T-helper 1 cell treated with Interleukin-12 subunit alpha and Interleukin-12 subunit beta and Interleukin-4 antibody, amounts not matched to agents 30 μg/mL and 1 μg/mL, for 36 hours (primary cell): Measurements from ENCODE around the gene BMP2K.
A peak's percentile ranks its signal among the peaks of the same experiment; 100 is the strongest.

Experiments
- H3K27ac Mint-ChIP-seq: one replicate; pipeline ENCODE4 v1.8.0; 2021; ENCODE audit warnings: mild to moderate bottlenecking, mixed read lengths
- H3K27me3 Mint-ChIP-seq: one replicate; pipeline ENCODE4 v1.8.0; 2021; ENCODE audit warnings: low read depth, mixed read lengths
- H3K36me3 Mint-ChIP-seq: one replicate; pipeline ENCODE4 v1.8.0; 2021; ENCODE audit warnings: low read depth, mixed read lengths
- H3K4me1 Mint-ChIP-seq: one replicate; pipeline ENCODE4 v1.8.0; 2021; ENCODE audit warnings: low read depth, mixed read lengths
- H3K4me3 Mint-ChIP-seq: one replicate; pipeline ENCODE4 v1.8.0; 2021; ENCODE audit warnings: mild to moderate bottlenecking, moderate library complexity, mixed read lengths
- H3K9me3 Mint-ChIP-seq: one replicate; pipeline ENCODE4 v1.8.0; 2021; ENCODE audit warnings: mixed read lengths

The BMP2K gene

DNA sequence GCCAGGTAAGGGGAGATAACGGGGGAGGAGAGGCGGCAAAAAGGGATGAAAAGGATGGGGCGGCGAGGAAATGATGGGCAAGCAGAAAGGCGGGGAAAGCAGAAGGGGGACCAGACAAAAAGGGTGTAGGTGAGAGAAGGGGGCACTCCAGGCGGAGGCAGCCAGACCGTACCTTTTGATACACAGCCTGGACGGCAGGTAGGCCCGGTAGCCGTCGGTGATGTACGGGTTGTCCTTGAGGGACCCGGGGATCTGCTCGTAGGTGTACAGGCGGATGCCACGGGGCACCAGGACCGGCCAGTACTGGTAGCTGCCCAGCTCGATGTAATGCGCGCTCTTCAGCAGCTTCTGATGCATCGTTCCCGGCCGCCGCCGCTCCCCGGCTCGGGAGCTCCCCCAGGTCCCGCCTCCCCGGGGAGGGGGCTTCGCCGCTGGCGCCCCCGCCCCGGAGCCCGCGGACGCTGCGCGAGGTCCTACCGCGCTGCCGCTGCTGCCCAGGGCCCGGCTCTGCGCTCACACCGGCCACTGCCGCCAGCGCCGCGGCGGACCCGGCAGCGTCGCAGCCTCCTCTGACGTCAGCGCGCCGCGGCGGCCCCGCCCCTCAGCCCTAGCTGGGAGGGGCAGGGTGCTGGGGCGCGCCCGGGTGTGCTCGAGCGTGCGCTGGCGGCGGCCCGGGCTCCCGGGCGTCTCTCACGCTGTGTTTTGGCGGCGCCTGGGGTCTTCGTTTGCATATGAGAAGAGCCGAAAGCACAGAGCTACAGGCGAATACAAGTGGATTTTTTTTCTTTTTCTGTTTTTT, 162.9 kb downstream of the BMP2K start, which contains the start of gene PAQR3:
Gene PAQR3, minus strand, starts transcription at position 571 of the 799 bp plus-strand sequence. Its CDS starts 214 bp downstream, at position 357.
- H3K36me3 Mint-ChIP-seq = peaks cover 10% of the 10 kb centered on the region
- peaks cover 27% of the 10 kb centered on the region for H3K27me3 Mint-ChIP-seq
- H3K4me3 Mint-ChIP-seq = peak within 1 kb of the TSS; percentile 100
- H3K27ac Mint-ChIP-seq = peak within 1 kb of the TSS; percentile 96
- no peaks in the 10 kb centered on the region for H3K9me3 Mint-ChIP-seq
- peaks cover 34% of the 10 kb centered on the region for H3K4me1 Mint-ChIP-seq

- Mint-ChIP-seq H3K27me3 (peaks cover 33% of the 10 kb centered on the region), H3K9me3 (no peaks in the 10 kb centered on the region), H3K27ac (peak overlapping the region; percentile 32), H3K36me3 (peaks cover 9% of the 10 kb centered on the region), H3K4me1 (peaks cover 34% of the 10 kb centered on the region), H3K4me3 (peak overlapping the region; percentile 75)
These were observed 163.5 kb downstream of the BMP2K start for GRCh38 chr4:78939667-78940008.

DNA sequence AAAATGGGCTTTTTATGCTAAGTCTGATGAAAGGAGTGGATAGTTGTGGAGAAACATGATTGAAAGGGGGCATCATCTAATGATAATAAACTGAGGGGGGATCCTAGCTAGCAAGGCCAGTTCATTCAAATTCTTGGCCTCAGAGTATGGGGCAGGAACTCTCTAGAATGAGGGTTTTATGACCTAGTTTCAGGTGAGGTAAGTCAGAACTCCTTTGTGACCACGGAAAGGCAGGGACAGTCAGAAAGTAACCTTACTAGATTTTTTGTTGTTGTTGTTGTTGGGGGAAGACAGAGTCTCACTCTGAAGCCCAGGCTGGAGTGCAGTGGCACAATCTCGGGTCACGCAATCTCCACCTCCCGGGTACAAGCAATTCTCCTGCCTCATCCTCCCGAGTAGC, 164.6 kb downstream of the BMP2K start:
- Mint-ChIP-seq H3K27me3 (peaks cover 44% of the 10 kb centered on the region), H3K4me3 (no peak overlapping the region), H3K9me3 (no peaks in the 10 kb centered on the region), H3K27ac (no peak overlapping the region), H3K36me3 (peaks cover 8% of the 10 kb centered on the region), H3K4me1 (peaks cover 32% of the 10 kb centered on the region)

- Mint-ChIP-seq H3K27me3 (peaks cover 67% of the 10 kb centered on the region), H3K36me3 (peaks cover 2% of the 10 kb centered on the region), H3K4me3 (no peak overlapping the region), H3K9me3 (no peaks in the 10 kb centered on the region), H3K4me1 (peaks cover 10% of the 10 kb centered on the region), H3K27ac (no peak overlapping the region)
These were observed 168.2 kb downstream of the BMP2K start for GRCh38 chr4:78944381-78944780.

DNA sequence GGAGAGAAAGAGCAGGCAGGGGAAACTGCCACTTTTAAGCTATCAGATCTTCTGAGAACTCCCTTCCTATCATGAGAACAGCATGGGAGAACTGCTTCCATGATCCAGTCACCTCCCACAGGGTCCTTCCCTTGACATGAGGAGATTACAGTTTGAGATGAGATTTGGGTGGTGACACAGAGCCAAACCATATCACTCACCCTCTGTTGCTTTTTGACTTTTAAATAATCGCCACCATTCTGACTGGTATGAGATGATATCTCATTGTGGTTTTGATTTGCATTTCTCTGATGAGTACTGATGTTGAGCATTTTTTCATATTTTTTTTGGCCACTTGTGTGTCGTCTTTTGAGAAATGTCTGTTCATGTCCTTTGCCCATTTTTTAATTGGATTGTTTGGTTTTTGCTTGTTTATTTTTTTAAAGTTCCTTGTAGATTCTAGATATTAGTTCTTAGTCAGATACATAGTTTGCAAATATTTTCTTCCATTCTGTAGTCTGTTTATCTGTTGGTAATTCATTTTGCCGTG, 169.6 kb downstream of the BMP2K start:
- no peak overlapping the region for H3K27ac Mint-ChIP-seq
- H3K27me3 Mint-ChIP-seq = peaks cover 67% of the 10 kb centered on the region
- no peak overlapping the region for H3K4me3 Mint-ChIP-seq
- H3K4me1 Mint-ChIP-seq = peaks cover 2% of the 10 kb centered on the region
- no peaks in the 10 kb centered on the region for H3K9me3 Mint-ChIP-seq
- H3K36me3 Mint-ChIP-seq = peaks cover 2% of the 10 kb centered on the region

- H3K27me3 Mint-ChIP-seq = peaks cover 50% of the 10 kb centered on the region
- no peaks in the 10 kb centered on the region for H3K9me3 Mint-ChIP-seq
These were observed 173.6 kb downstream of the BMP2K start for GRCh38 chr4:78949735-78950134.

DNA sequence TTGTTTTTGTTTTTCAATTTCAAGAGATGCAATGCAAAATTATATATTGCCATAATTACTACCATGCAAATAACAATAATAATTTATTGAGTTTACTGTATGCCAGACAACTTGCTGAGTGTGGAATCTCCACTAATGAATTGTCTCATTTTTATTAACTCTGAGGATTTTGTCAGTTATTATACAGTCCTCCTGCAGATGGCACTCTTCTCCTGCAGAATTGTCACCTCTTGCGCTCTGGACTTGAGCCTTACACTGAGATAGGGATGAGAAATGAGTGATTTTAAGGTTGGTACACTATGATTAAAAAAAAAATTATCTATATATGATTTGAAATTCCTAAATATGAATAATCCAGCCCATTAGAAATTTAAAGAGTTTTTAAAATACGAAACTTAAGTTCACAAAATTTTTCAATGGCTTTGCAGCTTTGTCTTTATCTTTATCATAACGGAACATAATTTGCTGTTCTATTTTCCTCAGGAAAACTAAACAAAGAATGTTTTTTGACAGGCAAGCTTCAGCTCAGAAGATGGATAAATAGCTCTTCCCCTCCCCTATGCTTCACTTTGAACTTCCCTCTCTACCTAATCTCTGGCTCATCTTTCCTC, 175.8 kb downstream of the BMP2K start:
- Mint-ChIP-seq H3K36me3 (no peaks in the 10 kb centered on the region), H3K4me3 (no peak overlapping the region), H3K27ac (no peak overlapping the region), H3K4me1 (no peaks in the 10 kb centered on the region), H3K9me3 (no peaks in the 10 kb centered on the region), H3K27me3 (peaks cover 32% of the 10 kb centered on the region)

More at GRCh38 chr4:78949735-78950134, 173.6 kb downstream of the BMP2K start:
- no peaks in the 10 kb centered on the region for H3K36me3 Mint-ChIP-seq
- no peak overlapping the region for H3K27ac Mint-ChIP-seq
- no peak overlapping the region for H3K4me3 Mint-ChIP-seq
- no peaks in the 10 kb centered on the region for H3K4me1 Mint-ChIP-seq

DNA sequence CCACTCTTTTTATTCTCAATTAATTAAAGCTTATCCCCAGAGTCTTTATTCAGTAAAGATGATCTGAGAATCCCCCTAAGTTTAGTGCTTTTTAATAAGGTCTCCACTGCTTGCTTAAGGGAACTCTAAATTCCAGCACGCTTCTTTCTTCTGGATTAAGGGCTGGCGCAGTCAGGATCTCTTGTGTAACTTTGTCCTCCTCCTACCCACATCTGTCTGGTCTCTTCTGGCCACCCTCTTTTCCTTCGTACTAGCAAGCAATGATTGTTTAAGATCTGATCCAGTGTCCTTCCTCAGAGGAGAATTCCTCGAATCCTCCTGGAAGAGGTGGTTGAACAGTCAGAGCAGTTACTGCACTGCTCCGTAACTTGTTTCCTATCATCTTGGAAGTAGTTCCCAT, 177.1 kb downstream of the BMP2K start:
- no peak overlapping the region for H3K27ac Mint-ChIP-seq
- no peaks in the 10 kb centered on the region for H3K36me3 Mint-ChIP-seq
- no peaks in the 10 kb centered on the region for H3K4me1 Mint-ChIP-seq
- H3K27me3 Mint-ChIP-seq = peaks cover 22% of the 10 kb centered on the region
- H3K9me3 Mint-ChIP-seq = no peaks in the 10 kb centered on the region
- no peak overlapping the region for H3K4me3 Mint-ChIP-seq

DNA sequence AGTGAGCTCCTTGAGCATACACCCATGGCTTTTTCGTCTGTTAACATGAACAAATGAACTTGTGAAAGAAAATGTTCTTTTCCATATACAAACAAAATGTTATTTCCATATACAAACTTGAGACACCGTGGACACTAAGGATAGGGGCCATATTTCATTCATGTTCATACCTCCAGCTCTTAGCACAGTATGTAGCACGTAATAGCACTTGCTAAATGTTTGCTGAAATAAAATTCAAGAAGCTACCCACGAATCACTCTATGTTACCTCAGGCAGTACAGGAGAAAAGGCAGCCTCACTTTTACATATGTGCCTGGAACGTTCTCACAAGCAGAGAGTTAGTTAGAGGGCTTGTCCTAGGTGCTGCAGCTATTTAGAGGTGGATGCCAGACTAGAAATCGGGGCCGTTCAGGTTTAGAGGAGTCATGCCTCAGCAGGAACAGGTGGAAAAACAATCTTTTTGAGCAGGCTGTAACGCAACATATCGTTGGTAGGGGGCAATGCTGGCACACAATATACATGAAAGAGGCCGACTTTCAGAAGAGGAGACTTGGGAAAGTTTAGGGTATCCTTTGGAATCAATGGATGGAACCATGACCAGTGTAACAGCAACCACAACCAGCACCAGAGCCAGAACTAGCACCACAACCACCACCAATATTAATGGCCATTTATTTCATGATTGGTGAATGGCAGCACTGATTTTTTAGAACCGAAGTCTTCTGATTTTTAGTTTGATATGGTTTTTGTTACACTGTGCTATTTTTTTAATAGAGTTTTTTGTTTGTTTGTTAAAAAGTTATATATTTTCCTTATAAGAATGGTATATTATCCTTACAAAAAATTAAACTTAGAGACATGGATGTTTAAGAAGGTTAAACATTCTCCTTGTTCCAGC, 177.9 kb downstream of the BMP2K start:
- no peak overlapping the region for H3K27ac Mint-ChIP-seq
- H3K4me1 Mint-ChIP-seq = no peaks in the 10 kb centered on the region
- no peaks in the 10 kb centered on the region for H3K9me3 Mint-ChIP-seq
- H3K36me3 Mint-ChIP-seq = no peaks in the 10 kb centered on the region
- no peak overlapping the region for H3K4me3 Mint-ChIP-seq
- H3K27me3 Mint-ChIP-seq = peaks cover 21% of the 10 kb centered on the region

DNA sequence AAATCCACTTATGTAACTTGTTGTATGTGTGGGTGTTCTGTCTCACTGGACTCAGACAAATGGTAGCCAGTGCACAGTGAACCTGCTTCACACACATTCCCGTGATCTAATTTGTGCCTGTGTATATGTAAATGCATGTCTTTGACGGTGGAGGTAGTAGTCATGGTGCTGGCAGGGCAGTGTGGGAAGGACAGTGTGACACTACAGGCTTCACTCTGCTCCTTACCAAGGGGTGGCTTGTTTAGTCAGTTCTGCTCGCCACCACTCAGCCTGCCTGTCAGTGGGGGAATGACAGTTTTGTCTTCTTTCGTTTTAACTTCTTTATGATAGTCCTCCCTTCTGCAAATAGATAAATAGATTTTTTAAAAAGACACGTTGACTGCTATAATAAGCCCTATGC, 180.8 kb downstream of the BMP2K start:
- H3K4me3 Mint-ChIP-seq = no peak overlapping the region
- H3K9me3 Mint-ChIP-seq = no peaks in the 10 kb centered on the region
- H3K36me3 Mint-ChIP-seq = no peaks in the 10 kb centered on the region
- H3K27me3 Mint-ChIP-seq = peaks cover 21% of the 10 kb centered on the region
- no peak overlapping the region for H3K27ac Mint-ChIP-seq
- H3K4me1 Mint-ChIP-seq = no peaks in the 10 kb centered on the region

GRCh38 chr4:78960926-78961325, 184.8 kb downstream of the BMP2K start:
- Mint-ChIP-seq H3K27me3 (peaks cover 6% of the 10 kb centered on the region), H3K4me3 (no peak overlapping the region), H3K4me1 (no peaks in the 10 kb centered on the region), H3K9me3 (no peaks in the 10 kb centered on the region), H3K36me3 (no peaks in the 10 kb centered on the region), H3K27ac (no peak overlapping the region)
